Astrocyte (in vitro differentiated cells and primary cell): ENCODE data around the gene RBL2. TPM values are rescaled to one million over a fixed set of nuclear protein-coding genes. Genes with fewer than 3 reads are reported as not detected.

Experiments used
- DNase-seq: peaks from one replicate; pipeline ENCODE4 v3.0.0-alpha.2; 2010; ENCODE audit warnings: low read depth
- FAIRE-seq: peaks from 2 replicates; lab custom pipeline; 2011; peaks lifted over from hg19 to GRCh38; lab: Jason Lieb, UNC
- H2AFZ ChIP-seq: 2 replicates; pipeline ENCODE4 v1.6.0; 2012; ENCODE audit warnings: low read depth, low read length, inconsistent platforms
- H3K27ac ChIP-seq: 2 replicates; pipeline ENCODE4 v1.5.1; 2011; ENCODE audit warnings: low read depth, low read length, inconsistent platforms
- H3K27me3 ChIP-seq: 2 replicates; pipeline ENCODE4 v1.6.0; 2011; ENCODE audit warnings: low read length, inconsistent platforms; ENCODE audit not compliant: insufficient read depth
- H3K36me3 ChIP-seq: 2 replicates; pipeline ENCODE4 v1.5.1; 2011; ENCODE audit warnings: low read length, inconsistent platforms; ENCODE audit not compliant: insufficient read depth
- H3K4me1 ChIP-seq: 2 replicates; pipeline ENCODE4 v1.5.1; 2011; ENCODE audit warnings: low read length, inconsistent platforms; ENCODE audit not compliant: insufficient read depth
- H3K4me2 ChIP-seq: 2 replicates; pipeline ENCODE4 v1.6.0; 2012; ENCODE audit warnings: low read length, inconsistent platforms
- H3K4me3 ChIP-seq: 2 replicates; pipeline ENCODE4 v1.5.1; 2011; ENCODE audit warnings: low read depth, mild to moderate bottlenecking, low read length, inconsistent platforms; ENCODE audit not compliant: insufficient read depth
- H3K79me2 ChIP-seq: 2 replicates; pipeline ENCODE4 v1.6.0; 2012; ENCODE audit warnings: mild to moderate bottlenecking, low read length, inconsistent platforms; ENCODE audit not compliant: insufficient read depth
- H3K9ac ChIP-seq: 2 replicates; pipeline ENCODE4 v1.6.0; 2012; ENCODE audit warnings: mild to moderate bottlenecking, low read length, inconsistent platforms
- H3K9me3 ChIP-seq: 2 replicates; pipeline ENCODE4 v1.5.1; 2012; ENCODE audit warnings: low read depth, mild to moderate bottlenecking, low read length, inconsistent platforms; ENCODE audit not compliant: insufficient read depth
- H4K20me1 ChIP-seq: 2 replicates; pipeline ENCODE4 v1.6.0; 2012; ENCODE audit warnings: low read length, inconsistent platforms; ENCODE audit not compliant: insufficient read depth
- H3K27ac Mint-ChIP-seq: one replicate; pipeline ENCODE4 v1.8.0; 2021; ENCODE audit warnings: mild to moderate bottlenecking, mixed read lengths; ENCODE audit not compliant: unreplicated experiment
- H3K27me3 Mint-ChIP-seq: one replicate; pipeline ENCODE4 v1.8.0; 2021; ENCODE audit warnings: low read depth, mixed read lengths; ENCODE audit not compliant: unreplicated experiment
- H3K36me3 Mint-ChIP-seq: one replicate; pipeline ENCODE4 v1.8.0; 2021; ENCODE audit warnings: low read depth, mixed read lengths; ENCODE audit not compliant: unreplicated experiment
- H3K4me1 Mint-ChIP-seq: one replicate; pipeline ENCODE4 v1.8.0; 2021; ENCODE audit warnings: low read depth, mixed read lengths; ENCODE audit not compliant: unreplicated experiment
- H3K4me3 Mint-ChIP-seq: one replicate; pipeline ENCODE4 v1.8.0; 2021; ENCODE audit warnings: mild to moderate bottlenecking, moderate library complexity, mixed read lengths; ENCODE audit not compliant: unreplicated experiment
- H3K9me3 Mint-ChIP-seq: one replicate; pipeline ENCODE4 v1.8.0; 2021; ENCODE audit warnings: mild to moderate bottlenecking, mixed read lengths; ENCODE audit not compliant: unreplicated experiment
- CTCF ChIP-seq: IDR thresholded peaks from 2 replicates; pipeline ENCODE4 v1.5.1; 2011; ENCODE audit warnings: low read depth, mild to moderate bottlenecking, inconsistent platforms, low read length, moderate library complexity; ENCODE audit not compliant: insufficient read depth
- EZH2 ChIP-seq: IDR thresholded peaks from 2 replicates; pipeline ENCODE4 v1.6.1; 2012; ENCODE audit warnings: mild to moderate bottlenecking, low read length, inconsistent platforms; ENCODE audit not compliant: insufficient read depth
- total RNA-seq: library from RNA; stranded (reverse); gene quantifications from 2 replicates; pipeline ENCODE4 v1.2.1, GENCODE V29; 2021

RBL2 gene
- total RNA-seq, 1 donor from 2014 or later, result 24.4 TPM

- Histone ChIP-seq H3K9ac (no peak overlapping the region), H4K20me1 (no peaks in the 10 kb centered on the region), H2AFZ (no peak overlapping the region), H3K27me3 (no peaks in the 10 kb centered on the region), H3K79me2 (no peaks in the 10 kb centered on the region), H3K4me2 (no peak overlapping the region), H3K9me3 (no peaks in the 10 kb centered on the region), H3K36me3 (peaks cover 32% of the 10 kb centered on the region), H3K4me1 (no peaks in the 10 kb centered on the region), H3K4me3 (no peak overlapping the region), H3K27ac (no peak overlapping the region)
- Mint-ChIP-seq H3K9me3 (peaks cover 3% of the 10 kb centered on the region), H3K27me3 (no peaks in the 10 kb centered on the region), H3K36me3 (peaks cover 19% of the 10 kb centered on the region), H3K4me1 (no peaks in the 10 kb centered on the region), H3K4me3 (no peak overlapping the region), H3K27ac (no peak overlapping the region)
- DNase-seq, result no peak
- FAIRE-seq, result no peak
- no peak for TF ChIP-seq CTCF
- no peak for TF ChIP-seq EZH2
These were observed 47.9 kb downstream of the RBL2 start for GRCh38 chr16:53482123-53482522.

DNA sequence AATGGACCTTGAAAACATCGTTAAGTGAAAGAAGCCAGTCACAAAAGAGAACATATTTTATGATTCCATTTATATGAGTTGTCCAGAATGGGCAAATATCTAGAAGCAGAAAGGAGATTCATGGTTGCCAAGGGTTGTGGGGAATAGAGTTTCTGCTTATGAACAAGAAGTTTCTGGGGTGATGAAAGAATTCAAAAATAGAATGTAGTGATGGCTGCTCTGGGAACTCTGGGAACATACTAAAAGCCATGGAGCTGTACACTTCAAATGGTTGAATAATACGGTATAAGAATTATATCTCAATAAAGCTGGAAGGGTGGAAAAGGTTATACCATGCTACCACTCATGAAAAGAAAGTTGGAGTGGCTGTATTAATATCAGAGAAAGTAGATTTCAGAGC lies 50.3 kb downstream of the RBL2 start:
- DNase-seq (no peak), FAIRE-seq (no peak)
- H4K20me1 ChIP-seq, result no peaks in the 10 kb centered on the region
- no peaks in the 10 kb centered on the region for H3K9me3 ChIP-seq
- Mint-ChIP-seq H3K9me3 (peaks cover 3% of the 10 kb centered on the region), H3K27me3 (no peaks in the 10 kb centered on the region), H3K4me3 (no peak overlapping the region), H3K4me1 (no peaks in the 10 kb centered on the region), H3K36me3 (peaks cover 14% of the 10 kb centered on the region), H3K27ac (no peak overlapping the region)
- H3K27me3 ChIP-seq, result no peaks in the 10 kb centered on the region
- H3K4me1 ChIP-seq, result no peaks in the 10 kb centered on the region
- no peak overlapping the region for H3K9ac ChIP-seq
- no peak overlapping the region for H3K4me3 ChIP-seq
- peaks cover 37% of the 10 kb centered on the region for H3K36me3 ChIP-seq
- no peaks in the 10 kb centered on the region for H3K79me2 ChIP-seq
- no peak overlapping the region for H3K27ac ChIP-seq
- no peak overlapping the region for H3K4me2 ChIP-seq
- TF ChIP-seq CTCF (no peak), EZH2 (no peak)
- H2AFZ ChIP-seq, result no peak overlapping the region

DNA sequence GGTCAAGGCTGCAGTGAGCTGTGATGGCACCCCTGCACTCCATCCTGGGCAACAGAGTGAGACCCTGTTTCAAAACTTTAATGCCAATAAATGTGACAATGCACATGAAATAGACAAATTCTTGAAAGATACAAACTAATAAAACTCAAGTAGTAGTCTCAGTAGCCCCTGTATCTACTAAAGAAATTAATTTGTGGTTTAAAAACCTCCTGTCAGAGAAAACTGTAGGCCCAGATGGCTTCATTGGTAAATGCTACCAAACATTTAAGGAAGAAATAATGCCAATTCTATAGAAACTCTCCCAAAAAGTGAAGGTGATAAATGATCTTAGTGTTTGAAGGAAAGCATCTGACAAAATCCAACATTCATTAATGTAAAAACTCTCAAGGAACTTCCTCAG lies 52.0 kb downstream of the RBL2 start:
- TF ChIP-seq CTCF, result no peak
- no peak for TF ChIP-seq EZH2
- Mint-ChIP-seq H3K27ac (no peak overlapping the region), H3K36me3 (peaks cover 12% of the 10 kb centered on the region), H3K27me3 (no peaks in the 10 kb centered on the region), H3K4me1 (no peaks in the 10 kb centered on the region), H3K4me3 (no peak overlapping the region), H3K9me3 (peaks cover 3% of the 10 kb centered on the region)
- no peaks in the 10 kb centered on the region for H3K9me3 ChIP-seq
- H4K20me1 ChIP-seq, result no peaks in the 10 kb centered on the region
- no peaks in the 10 kb centered on the region for H3K4me1 ChIP-seq
- no peak for FAIRE-seq
- DNase-seq, result no peak
- peaks cover 39% of the 10 kb centered on the region for H3K36me3 ChIP-seq
- H2AFZ ChIP-seq, result no peak overlapping the region
- H3K4me3 ChIP-seq, result no peak overlapping the region
- H3K27ac ChIP-seq, result no peak overlapping the region
- H3K27me3 ChIP-seq, result no peaks in the 10 kb centered on the region
- H3K4me2 ChIP-seq, result no peak overlapping the region
- H3K79me2 ChIP-seq, result no peaks in the 10 kb centered on the region
- H3K9ac ChIP-seq, result no peak overlapping the region
